ENCODE data around the gene SH3BP2. TPM values are rescaled to one million over a fixed set of nuclear protein-coding genes. Genes with fewer than 3 reads are reported as not detected.

The SH3BP2 gene
- polyA plus RNA-seq, 1 of the 3 experiments (the other 2 are of a cell fraction): 25.2 TPM

DNA sequence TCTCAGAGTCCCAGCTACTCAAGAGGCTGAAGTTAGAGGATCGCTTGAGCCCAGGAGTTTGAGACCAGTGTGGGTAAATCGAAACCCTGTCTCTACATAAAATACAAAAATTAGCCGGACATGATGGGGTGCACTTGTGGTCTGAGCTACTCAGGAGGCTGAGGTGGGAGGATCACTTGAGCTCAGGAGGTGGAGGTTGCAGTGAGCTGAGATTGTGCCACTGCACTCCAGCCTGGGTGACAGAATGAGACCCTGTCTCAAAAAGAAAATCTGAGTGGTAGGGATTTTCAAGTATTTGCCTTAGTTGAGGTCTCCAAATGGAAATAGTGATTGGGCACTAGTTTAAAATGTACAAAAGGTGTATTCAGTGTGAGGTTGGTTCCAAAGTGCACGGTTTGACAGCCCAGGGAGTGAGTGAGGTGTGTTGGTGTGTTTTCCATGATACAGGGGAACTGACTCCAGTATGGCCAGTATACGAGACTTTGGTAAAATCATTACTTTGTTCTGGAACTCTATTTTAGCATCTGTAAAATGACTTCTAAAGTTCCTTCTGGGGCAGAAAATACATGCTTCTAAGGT is 64.6 kb downstream of the SH3BP2 start:
- Histone ChIP-seq H3K9ac (no peak overlapping the region), H3K4me2 (no peak overlapping the region), H3K9me2 (no peaks in the 10 kb centered on the region), H3K4me3 (ENCODE audit: low read depth in 2 of 2, low read length in 1 of 2) (no peak overlapping the region), H4K20me1 (ENCODE audit: insufficient read depth) (peaks cover 97% of the 10 kb centered on the region), H3K27me3 (ENCODE audit: insufficient read depth) (no peaks in the 10 kb centered on the region), H3K79me2 (ENCODE audit: insufficient read depth) (peaks cover 100% of the 10 kb centered on the region), H3K9me3 (no peaks in the 10 kb centered on the region), H3K36me3 (replicated peaks in 1 of 2; ENCODE audit: control insufficient read depth in 1 of 2, insufficient read depth in 2 of 2, low read length in 1 of 2) (peaks cover 7 to 49% of the 10 kb centered on the region in 2 experiments), H3K4me1 (ENCODE audit: control insufficient read depth in 1 of 2, insufficient read depth in 2 of 2, low read depth in 1 of 2, low read length in 1 of 2) (peaks cover 18 to 23% of the 10 kb centered on the region in 2 experiments), H3F3A (replicated peaks; ENCODE audit: insufficient read depth) (peaks cover 4% of the 10 kb centered on the region), H3K27ac (ENCODE audit: low read depth in 2 of 2, low read length in 1 of 2) (no peak overlapping the region), H2AFZ (ENCODE audit: low read depth) (no peak overlapping the region)
- no peak for TF ChIP-seq MXI1 (IDR thresholded peaks at IDR 0.05; ENCODE audit: low read depth, low read length)
- CTCF ChIA-PET: interaction anchor here (1.8 kb wide), 1 partner anchor 20 kb away, joined by 4 read pairs; no protein-coding TSS in a partner anchor
- POLR2A ChIA-PET: no interaction called here
- DNase-seq: no peak
- 97% methylated on average over 5 of the region's 5 CpGs for WGBS (ENCODE audit: low lambda C conversion rate)

DNA sequence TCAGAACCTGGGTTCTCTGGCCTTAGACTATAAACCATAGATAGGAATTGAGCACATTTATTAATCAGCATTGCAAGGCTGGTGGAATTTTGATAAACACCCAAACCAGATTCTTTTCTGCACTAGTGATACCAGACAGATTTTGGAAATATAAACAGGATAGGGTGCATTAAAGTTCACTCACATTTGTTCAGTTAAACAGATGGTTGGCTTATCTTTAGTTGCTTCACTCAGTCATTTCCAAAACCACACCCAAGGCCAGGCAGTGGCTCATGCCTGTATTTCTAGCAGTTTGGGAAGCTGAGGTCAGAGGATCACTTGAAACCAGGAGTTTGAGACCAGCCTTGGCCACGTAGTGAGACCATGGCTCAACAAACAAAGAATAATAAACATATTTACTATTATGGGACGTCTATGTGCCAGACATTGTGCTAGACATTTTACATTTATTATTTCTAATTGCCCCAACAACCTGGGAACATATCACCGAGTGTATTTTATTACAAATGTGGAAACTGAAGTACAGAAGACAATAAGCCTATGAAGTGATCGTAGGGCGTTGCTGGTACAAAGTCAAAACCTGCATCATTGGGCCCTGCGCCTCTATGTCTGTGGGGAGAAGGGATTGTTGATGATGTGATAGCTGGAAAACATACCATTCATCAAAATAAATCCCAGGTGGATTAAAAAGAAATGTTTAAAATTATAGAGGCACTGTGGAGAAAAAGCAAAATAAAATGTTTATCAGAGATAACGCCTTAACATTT is 65.7 kb downstream of the SH3BP2 start:
- Histone ChIP-seq H3K4me1 (ENCODE audit: control insufficient read depth in 1 of 2, insufficient read depth in 2 of 2, low read depth in 1 of 2, low read length in 1 of 2) (peaks cover 21 to 29% of the 10 kb centered on the region in 2 experiments), H3K27ac (ENCODE audit: low read depth in 2 of 2, low read length in 1 of 2) (no peak overlapping the region), H3K27me3 (ENCODE audit: insufficient read depth) (no peaks in the 10 kb centered on the region), H3K9me2 (no peaks in the 10 kb centered on the region), H4K20me1 (ENCODE audit: insufficient read depth) (peaks cover 97% of the 10 kb centered on the region), H3K9me3 (no peaks in the 10 kb centered on the region), H3K79me2 (ENCODE audit: insufficient read depth) (peaks cover 100% of the 10 kb centered on the region), H2AFZ (ENCODE audit: low read depth) (no peak overlapping the region), H3K4me3 (ENCODE audit: low read depth in 2 of 2, low read length in 1 of 2) (no peak overlapping the region), H3K9ac (no peak overlapping the region), H3F3A (replicated peaks; ENCODE audit: insufficient read depth) (peaks cover 4% of the 10 kb centered on the region), H3K36me3 (replicated peaks in 1 of 2; ENCODE audit: control insufficient read depth in 1 of 2, insufficient read depth in 2 of 2, low read length in 1 of 2) (peaks cover 7 to 46% of the 10 kb centered on the region in 2 experiments), H3K4me2 (no peak overlapping the region)
- DNase-seq: no peak
- ChIA-PET CTCF (no interaction called here), POLR2A (no interaction called here)
- 93% methylated on average over 7 of the region's 7 CpGs for WGBS (ENCODE audit: low lambda C conversion rate)
- no peak for TF ChIP-seq POLR2AphosphoS5 (IDR thresholded peaks at IDR 0.05; ENCODE audit: low read depth, low read length)
- TF ChIP-seq RFX5 (IDR thresholded peaks at IDR 0.05; ENCODE audit: low read length): no peak
- TF ChIP-seq SMC3 (IDR thresholded peaks at IDR 0.05; ENCODE audit: low read depth, low read length): no peak
- TF ChIP-seq, protein P1, sequence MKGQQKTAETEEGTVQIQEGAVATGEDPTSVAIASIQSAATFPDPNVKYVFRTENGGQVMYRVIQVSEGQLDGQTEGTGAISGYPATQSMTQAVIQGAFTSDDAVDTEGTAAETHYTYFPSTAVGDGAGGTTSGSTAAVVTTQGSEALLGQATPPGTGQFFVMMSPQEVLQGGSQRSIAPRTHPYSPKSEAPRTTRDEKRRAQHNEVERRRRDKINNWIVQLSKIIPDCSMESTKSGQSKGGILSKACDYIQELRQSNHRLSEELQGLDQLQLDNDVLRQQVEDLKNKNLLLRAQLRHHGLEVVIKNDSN (IDR thresholded peaks at IDR 0.05; ENCODE audit: borderline replicate concordance, low read depth): no peak
- TF ChIP-seq MEF2A (IDR thresholded peaks at IDR 0.05; ENCODE audit: borderline replicate concordance, low read depth): no peak
- no peak for TF ChIP-seq GABPA (IDR thresholded peaks at IDR 0.05; ENCODE audit: low read depth)
- TF ChIP-seq, protein P2, sequence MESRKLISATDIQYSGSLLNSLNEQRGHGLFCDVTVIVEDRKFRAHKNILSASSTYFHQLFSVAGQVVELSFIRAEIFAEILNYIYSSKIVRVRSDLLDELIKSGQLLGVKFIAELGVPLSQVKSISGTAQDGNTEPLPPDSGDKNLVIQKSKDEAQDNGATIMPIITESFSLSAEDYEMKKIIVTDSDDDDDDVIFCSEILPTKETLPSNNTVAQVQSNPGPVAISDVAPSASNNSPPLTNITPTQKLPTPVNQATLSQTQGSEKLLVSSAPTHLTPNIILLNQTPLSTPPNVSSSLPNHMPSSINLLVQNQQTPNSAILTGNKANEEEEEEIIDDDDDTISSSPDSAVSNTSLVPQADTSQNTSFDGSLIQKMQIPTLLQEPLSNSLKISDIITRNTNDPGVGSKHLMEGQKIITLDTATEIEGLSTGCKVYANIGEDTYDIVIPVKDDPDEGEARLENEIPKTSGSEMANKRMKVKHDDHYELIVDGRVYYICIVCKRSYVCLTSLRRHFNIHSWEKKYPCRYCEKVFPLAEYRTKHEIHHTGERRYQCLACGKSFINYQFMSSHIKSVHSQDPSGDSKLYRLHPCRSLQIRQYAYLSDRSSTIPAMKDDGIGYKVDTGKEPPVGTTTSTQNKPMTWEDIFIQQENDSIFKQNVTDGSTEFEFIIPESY (IDR thresholded peaks at IDR 0.05; ENCODE audit: borderline replicate concordance, low read depth): no peak
- TF ChIP-seq FOXJ3 (CRISPR knock-in tag; IDR thresholded peaks at IDR 0.05): no peak
- TF ChIP-seq TAF1 (IDR thresholded peaks at IDR 0.05; ENCODE audit: borderline replicate concordance, low read depth, low read length): no peak
- no peak for TF ChIP-seq NFIC (IDR thresholded peaks at IDR 0.05; ENCODE audit: borderline replicate concordance)
- TF ChIP-seq MXI1 (IDR thresholded peaks at IDR 0.05; ENCODE audit: low read depth, low read length): no peak
- TF ChIP-seq EP300 (IDR thresholded peaks at IDR 0.05; ENCODE audit: borderline replicate concordance in 1 of 2, low read depth in 1 of 2, low read length in 1 of 2): no peak
- TF ChIP-seq, protein P3, sequence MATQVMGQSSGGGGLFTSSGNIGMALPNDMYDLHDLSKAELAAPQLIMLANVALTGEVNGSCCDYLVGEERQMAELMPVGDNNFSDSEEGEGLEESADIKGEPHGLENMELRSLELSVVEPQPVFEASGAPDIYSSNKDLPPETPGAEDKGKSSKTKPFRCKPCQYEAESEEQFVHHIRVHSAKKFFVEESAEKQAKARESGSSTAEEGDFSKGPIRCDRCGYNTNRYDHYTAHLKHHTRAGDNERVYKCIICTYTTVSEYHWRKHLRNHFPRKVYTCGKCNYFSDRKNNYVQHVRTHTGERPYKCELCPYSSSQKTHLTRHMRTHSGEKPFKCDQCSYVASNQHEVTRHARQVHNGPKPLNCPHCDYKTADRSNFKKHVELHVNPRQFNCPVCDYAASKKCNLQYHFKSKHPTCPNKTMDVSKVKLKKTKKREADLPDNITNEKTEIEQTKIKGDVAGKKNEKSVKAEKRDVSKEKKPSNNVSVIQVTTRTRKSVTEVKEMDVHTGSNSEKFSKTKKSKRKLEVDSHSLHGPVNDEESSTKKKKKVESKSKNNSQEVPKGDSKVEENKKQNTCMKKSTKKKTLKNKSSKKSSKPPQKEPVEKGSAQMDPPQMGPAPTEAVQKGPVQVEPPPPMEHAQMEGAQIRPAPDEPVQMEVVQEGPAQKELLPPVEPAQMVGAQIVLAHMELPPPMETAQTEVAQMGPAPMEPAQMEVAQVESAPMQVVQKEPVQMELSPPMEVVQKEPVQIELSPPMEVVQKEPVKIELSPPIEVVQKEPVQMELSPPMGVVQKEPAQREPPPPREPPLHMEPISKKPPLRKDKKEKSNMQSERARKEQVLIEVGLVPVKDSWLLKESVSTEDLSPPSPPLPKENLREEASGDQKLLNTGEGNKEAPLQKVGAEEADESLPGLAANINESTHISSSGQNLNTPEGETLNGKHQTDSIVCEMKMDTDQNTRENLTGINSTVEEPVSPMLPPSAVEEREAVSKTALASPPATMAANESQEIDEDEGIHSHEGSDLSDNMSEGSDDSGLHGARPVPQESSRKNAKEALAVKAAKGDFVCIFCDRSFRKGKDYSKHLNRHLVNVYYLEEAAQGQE (IDR thresholded peaks at IDR 0.05; ENCODE audit: low read depth, low read length): no peak
- TF ChIP-seq GATA2 (CRISPR knock-in tag; IDR thresholded peaks at IDR 0.05): no peak
- TF ChIP-seq, protein P4, sequence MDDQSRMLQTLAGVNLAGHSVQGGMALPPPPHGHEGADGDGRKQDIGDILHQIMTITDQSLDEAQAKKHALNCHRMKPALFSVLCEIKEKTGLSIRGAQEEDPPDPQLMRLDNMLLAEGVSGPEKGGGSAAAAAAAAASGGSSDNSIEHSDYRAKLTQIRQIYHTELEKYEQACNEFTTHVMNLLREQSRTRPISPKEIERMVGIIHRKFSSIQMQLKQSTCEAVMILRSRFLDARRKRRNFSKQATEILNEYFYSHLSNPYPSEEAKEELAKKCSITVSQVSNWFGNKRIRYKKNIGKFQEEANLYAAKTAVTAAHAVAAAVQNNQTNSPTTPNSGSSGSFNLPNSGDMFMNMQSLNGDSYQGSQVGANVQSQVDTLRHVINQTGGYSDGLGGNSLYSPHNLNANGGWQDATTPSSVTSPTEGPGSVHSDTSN (IDR thresholded peaks at IDR 0.05): no peak
- no peak for TF ChIP-seq EZH2phosphoT487 (IDR thresholded peaks at IDR 0.05; ENCODE audit: borderline replicate concordance, low read depth)
- TF ChIP-seq RCOR1 (IDR thresholded peaks at IDR 0.05; ENCODE audit: low read length): no peak
- no peak for TF ChIP-seq CHD2 (IDR thresholded peaks at IDR 0.05; ENCODE audit: low read length, partially characterized antibody)

Data from SK-N-SH (cell line).